HG03521 (cell line): ENCODE results near the gene CBL.

Experiments
- ATAC-seq: cut with Tn5 transposase; IDR thresholded peaks from one replicate; pipeline ENCODE4 v1.9.1; 2021; ENCODE audit warnings: mild to moderate bottlenecking, moderate library complexity; ENCODE audit not compliant: unreplicated experiment

The CBL gene

DNA sequence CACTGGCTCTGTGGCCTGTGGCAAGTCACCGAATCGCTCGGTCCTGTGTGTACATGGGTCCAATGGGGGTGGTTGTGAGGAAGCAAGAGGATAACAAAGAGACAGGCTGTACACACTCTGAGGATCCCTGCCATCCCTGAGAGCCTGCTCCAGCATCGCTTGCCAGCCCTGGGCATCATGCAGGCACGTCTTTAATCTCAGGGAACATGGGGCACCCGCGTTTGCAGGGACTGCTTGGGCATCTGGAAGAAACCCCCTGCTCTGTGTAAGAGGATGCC is 135.8 kb downstream of the CBL start:
- ATAC-seq = no peak

DNA sequence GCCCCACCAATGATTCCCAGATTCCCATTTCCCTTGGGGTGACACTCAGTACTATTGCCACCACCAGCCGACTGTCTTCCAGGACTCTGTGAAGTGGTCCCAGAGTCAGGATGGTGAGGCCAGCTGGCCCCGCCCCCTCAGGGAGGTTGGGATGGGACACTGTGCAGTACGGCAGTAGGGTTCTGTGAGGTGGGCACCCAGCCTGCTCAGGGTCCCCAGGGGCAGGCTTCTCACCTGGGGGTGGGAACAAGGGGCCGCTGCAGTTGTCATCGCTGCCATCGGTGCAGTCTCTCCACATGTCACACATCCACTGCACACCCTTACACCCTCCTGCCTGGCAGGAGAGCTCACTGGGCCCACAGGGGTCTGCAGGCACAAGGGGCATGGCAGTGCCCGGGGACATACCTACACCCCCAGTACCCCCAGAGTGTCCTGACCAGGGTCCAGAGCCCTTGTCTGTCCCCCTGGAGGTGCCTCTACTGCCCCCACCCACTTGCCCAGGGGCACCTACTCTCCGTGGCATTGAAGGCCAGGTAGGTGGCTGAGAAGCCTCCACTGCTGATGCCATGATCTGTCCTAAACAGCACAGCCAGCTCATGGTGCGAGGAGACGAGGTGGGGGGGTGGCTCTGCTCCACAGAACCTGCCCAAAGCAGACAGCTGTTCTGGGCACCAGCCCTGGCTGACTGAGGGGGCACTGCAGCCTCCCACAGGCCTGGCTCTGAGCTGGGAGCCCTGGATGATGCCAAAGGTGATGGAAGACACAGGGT is 136.4 kb downstream of the CBL start:
- ATAC-seq = no peak

DNA sequence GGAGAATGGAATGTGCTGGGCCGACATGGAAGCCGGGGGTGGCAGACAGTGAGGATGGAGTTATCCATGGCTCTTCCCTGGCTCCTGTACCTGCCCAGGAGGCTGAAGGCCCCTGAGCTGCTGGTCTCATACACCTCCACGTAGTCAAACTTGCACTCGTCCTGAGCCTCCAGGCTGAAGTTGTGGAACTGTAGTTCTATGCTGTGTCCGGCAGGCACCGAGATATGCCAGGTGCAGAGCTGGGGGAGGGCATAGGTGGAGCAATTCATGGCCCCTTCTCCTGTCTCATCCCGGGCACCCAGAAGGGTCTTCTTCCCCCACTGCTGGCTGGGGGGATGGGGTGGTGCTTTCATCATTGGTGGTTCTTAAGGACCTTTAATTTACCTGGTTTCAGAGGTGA is 137.6 kb downstream of the CBL start:
- ATAC-seq = no peak

DNA sequence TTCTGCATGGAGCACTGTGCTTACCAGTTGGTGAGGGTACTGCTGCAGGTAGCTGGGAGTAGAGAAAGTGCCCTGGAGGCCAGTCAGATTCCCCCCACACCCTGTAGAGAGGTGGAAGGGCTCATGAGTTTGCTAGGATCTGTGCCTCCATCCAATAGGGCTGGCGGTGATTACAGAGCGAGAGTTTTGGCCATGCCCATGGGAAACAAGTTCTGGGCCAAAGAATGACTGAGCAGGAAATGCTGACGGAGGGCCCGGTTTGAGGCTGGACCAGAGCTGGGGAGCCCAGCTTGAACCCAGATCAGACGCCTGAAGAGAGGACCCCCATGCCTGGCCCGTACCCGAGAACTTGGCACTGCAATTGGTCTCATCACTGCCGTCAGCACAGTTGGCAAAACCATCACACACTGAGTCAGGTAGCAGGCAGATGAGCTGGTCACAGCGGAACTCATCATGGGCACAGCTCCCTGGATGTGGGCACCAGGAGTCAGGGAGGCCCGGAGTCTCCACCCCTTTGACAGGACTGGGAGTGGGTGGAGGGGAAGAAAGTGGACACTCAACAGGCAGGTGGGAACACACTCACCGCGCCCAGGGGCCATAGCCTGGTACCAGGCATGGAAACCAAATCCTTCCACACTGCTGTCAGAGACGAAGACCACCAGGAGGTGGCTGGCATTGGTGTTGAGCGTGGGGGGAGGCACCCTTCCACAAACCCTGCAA is 138.3 kb downstream of the CBL start:
- no peak for ATAC-seq

DNA sequence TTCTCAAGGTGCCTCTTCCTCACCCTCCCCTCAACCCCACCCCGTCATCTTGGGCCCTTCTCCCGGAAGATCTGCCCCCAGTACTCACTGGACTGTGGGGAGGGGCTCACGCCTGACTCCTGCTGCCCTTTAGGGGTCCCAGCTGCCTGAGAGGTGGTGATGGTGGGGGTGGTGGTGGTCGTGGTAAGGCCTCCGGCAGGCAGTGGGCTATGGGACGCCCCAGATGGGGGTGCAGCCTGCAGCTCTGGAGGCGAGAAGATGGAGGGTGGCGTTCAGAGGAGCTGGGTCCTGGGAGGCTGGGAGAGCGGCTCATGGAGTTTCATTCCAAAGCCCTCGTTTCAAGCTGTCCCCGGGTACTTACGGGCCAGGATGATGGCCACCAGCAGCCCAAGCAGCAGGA is 139.5 kb downstream of the CBL start:
- ATAC-seq = no peak

DNA sequence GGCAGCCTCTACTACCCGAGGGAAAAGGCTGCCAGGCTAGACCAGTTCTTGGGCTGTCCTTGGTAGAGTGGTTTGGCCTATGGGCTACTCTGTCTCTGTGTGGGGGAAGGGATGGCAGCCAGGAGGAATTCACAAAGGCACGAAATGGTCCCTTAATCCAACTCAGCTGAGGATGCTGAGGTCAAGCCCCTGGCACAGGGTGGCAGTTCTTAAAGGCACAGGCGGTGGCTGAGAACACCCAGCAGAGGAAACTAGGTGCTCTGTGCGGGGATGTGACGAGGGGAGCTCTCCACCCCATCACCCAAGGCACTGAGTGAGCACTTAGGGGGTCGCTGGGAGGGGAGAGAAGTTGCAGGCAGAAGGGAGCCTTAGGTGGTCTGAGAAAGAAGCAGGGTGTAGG is 140.5 kb downstream of the CBL start, which contains the start of gene MFRP:
TSS of gene MFRP (minus strand) at position 101 of the 400 bp plus-strand sequence. CDS start 192 bp downstream, outside the sequence.
- no peak for ATAC-seq

DNA sequence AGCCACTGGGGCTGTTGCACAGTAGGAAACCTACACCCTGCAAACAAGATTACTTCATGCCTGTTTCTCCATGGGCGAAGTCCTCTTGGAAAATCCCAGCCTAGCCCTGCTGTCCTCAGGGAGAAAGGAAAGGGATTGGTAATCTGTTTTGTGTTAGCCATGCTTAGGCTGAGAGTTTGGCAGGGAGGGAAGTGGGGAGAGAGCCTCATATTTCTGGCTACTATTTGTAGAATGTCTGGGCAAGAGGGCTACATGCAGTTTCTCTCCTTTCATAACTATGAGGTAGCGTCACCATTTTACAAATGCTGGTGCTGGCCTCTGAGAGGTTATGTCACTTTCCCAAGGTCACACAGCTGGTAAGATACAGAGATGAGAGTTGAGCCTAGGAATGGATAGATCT is 141.1 kb downstream of the CBL start:
- ATAC-seq = no peak

DNA sequence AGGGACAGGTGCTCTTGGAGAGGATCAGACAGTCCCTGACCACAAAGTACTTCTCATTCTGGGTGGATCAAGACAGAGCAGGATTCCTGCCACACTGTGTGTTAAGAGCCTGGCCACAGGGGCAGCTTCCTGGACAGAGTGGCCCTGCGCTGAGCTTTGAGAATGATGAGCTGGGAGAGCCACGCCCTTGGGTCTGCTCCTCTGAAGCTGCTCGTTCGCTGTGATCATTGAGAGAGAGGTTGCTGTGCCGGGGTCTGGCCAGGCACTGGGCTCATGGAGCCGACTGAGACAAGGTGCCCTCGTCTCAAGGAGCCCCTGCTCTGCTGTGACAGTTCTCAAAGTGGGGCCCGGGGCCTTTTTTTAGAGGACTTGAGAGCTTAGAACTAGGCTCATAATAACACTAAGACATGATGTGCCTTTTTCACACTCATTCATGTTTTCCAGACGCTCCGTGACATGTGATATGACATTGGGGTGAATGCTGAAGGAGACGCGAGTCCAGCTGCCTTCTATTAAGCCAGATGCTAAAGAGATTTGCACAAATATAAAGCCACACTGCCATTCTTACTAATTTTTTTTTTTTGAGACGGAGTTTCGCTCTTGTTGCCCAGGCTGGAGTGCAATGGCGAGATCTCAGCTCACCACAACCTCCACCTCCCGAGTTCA is 141.9 kb downstream of the CBL start:
- ATAC-seq = no peak

DNA sequence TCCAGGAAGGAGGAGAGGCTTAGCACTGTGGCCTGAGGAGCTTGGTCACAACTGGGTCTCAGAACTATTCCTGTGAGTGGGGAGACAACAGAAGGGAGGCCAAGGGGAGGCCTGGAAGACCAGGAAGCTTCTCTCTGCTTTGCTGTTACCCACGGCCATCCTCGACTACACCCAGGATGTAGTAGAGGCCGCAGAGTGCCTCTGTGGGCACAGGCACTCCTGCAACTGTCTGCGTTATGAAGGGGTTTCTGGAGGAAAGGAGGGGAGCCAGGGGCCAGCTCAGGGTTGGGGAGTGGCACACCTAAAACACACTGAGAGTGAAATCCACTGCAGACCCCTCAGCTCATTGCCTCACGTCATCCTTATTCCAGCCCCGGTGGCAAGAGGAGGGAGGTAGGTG is 144.2 kb downstream of the CBL start:
- no peak for ATAC-seq

DNA sequence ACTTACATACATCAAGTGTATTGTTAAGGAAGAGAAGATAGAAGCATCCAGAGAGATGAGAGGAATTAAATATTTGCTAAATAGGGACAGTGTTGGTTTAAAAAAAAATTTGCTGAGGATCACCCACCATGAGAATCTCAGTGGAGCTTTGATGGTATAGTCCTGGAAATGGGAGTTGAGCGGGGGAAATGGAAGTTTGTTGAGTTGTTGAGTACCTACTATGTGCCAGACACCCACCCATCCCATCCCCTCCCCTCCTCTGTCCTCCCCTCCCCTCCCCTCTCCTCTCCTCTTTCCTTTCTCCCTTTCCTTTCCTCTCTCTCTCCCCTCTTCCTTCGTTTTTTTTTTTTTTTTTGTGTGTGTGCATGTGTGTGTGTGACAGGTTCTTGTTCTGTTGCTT is 145.1 kb downstream of the CBL start:
- ATAC-seq = no peak

DNA sequence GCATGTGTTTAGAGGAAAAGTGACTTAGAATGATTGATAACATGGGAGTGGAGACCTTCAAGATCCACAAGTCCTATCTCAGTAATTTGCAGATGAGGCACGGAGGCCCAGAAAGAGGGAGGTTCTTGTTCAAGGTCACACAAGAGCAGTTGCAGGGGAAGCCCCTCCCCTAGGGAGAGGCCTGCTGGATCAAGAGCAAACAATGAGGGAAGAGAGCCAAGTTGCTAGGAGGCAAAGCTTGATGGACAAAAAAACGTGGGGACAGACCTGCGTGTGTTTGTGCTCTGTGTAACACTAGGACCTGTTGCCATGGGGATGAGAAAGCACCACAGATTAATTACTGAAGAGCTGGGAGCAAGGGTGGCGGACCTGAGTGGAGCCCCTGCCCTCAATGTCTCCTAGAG is 146.7 kb downstream of the CBL start:
- ATAC-seq = no peak

DNA sequence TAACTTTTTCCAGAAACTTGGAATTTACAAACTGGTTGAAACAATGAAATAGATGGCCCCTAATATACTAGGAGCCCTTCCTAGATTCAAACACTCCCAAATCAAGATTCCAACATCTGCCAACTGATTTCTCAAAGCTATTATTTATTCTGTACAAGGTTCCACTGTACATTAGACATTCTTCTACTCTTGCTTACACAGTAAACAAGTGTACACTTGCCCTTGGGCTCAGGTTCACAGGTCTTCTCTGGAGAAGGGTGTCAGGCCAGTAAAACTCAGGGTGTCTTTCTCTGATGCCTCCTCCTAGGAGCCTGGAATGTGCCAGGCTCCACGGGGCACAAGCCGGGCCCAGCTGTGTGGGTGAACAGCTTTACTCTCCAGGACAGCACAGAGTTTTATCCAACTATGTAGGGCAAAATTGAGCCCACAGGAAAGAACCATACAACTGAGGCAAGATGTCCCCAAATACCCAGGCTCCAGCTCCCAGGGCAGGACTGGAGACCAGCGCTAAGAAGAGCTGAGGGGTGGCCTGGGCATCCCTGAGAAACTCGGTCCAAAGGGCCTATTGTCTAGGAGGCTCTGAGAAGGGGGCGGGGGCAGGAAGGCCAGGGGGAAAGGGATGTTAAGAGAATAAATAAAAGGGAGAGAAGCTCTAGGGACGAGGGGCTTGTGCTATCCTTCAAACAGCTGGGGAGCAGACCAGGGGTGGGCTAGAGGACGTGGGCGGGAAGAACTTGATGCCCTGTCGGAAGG is 149.1 kb downstream of the CBL start:
- ATAC-seq = no peak

DNA sequence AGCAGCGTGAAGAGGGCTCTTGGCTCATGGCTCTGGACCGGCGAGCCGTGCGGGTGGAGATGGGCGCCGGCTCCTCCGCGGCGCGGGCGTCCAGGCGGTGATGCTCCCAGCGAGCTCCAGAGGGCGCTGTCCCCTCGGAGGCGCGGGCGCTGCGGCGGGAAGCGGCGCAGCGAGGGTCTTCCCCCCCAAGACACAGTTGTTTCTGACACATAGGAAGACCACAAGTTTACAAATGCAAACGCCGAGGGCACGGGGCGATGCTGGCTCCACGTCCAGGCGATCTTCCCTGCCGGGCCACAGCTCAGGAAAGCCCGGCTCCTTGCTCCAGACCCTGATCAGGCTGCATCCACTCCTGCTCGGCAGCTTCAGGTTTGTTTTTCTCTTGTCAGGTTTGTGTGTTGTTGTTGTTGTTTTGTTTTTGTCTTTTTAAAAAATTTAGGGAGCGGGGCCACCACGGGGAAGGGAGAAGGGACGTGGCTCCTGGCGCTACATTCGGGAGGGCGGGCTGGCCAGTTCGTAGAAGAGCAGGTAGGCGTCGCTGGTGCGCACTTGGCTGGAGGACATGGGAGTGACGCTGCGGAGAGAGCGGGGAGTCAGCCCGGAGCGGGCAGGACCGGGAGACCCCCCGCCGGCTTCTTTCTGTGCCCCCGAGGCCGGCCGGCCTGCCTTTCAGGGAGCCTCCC is 150.4 kb downstream of the CBL start:
- ATAC-seq = peak; percentile 66

DNA sequence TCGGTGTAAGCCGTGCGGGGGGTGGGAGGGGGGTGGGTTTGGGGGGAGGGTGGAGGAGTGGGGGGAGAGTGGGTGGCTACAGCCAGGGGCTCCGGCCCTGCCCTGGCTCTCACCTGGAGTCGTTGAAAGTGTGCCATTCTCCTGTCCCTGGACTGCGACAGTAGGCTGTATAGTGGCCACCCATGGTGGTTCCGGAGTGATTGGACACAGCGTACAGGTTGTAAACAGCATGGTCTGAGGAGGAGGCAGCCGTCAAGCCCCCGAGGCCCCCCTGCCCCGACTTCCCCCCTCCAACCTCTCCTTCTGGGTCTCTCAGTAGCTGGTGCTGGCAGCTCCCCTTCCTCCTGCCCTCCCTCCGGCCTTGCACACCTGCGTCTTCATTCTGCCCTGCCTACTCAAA is 150.9 kb downstream of the CBL start:
- no peak for ATAC-seq
